ENCODE results near the gene TNS4.

Gene TNS4

DNA sequence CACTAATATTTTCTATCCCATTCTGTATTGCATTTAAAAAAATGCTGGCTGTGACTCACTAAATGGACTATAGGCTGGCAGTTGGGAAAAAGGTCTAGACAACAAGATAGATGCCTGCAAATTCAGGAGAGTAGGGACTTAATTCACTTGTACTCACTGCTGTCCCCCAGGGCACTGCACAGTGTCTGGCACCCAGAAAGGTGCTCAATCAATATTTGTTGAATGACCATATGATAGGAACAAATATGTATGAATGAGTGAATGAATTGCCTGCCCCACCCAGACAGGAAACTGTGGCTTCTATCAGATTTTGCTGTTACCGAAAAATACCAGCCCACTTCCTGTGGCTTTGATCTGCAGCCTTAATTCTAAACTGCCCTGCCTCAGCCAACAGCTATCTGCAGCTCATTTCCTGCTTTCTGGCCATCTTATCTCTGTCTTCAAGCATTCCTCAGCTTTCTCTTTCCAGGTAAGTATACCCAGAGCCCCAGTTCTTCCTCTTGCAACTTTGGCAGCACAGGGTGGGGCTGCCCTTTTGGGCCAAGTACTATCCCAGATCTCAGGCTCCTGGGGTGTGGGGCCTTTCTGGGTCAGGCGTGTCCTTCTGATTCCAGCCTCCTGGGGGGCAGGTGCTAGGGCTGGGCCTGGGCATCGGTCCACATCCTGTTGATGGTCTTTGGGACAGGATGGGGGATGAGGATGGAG, 15.3 kb upstream of the TNS4 start:
- DNase-seq (ENCODE audit: extremely low spot score) = no peak
- ChIA-PET POLR2A (interaction anchor here (0.7 kb wide), 1 partner anchor 462 kb away, joined by 3 read pairs; the partner anchor contains the start of gene MED24), CTCF (interaction anchor here (0.5 kb wide), 1 partner anchor 67 kb away, joined by 4 read pairs; no protein-coding TSS in a partner anchor)
- TF ChIP-seq L3MBTL2 (conservative IDR thresholded peaks at IDR 0.05) (no peak), NFRKB (IDR thresholded peaks at IDR 0.05) (no peak), ZNF384 (IDR thresholded peaks at IDR 0.05) (no peak), FOXM1 (IDR thresholded peaks at IDR 0.05; ENCODE audit: borderline replicate concordance) (no peak), SUZ12 (IDR thresholded peaks at IDR 0.05) (no peak), HDGF (IDR thresholded peaks at IDR 0.05; ENCODE audit: borderline replicate concordance) (no peak), LEF1 (IDR thresholded peaks at IDR 0.05; ENCODE audit: borderline replicate concordance) (no peak), TARDBP (IDR thresholded peaks at IDR 0.05) (no peak), CTBP1 (IDR thresholded peaks at IDR 0.05; ENCODE audit: borderline replicate concordance) (no peak), SP1 (IDR thresholded peaks at IDR 0.05) (no peak), ELF4 (IDR thresholded peaks at IDR 0.05) (no peak), ARNT (IDR thresholded peaks at IDR 0.05) (no peak), FOXK2 (IDR thresholded peaks at IDR 0.05) (no peak), BHLHE40 (IDR thresholded peaks at IDR 0.05; ENCODE audit: borderline replicate concordance) (no peak), FOXA1 (IDR thresholded peaks at IDR 0.05) (no peak)
- TF ChIP-seq, protein P1, sequence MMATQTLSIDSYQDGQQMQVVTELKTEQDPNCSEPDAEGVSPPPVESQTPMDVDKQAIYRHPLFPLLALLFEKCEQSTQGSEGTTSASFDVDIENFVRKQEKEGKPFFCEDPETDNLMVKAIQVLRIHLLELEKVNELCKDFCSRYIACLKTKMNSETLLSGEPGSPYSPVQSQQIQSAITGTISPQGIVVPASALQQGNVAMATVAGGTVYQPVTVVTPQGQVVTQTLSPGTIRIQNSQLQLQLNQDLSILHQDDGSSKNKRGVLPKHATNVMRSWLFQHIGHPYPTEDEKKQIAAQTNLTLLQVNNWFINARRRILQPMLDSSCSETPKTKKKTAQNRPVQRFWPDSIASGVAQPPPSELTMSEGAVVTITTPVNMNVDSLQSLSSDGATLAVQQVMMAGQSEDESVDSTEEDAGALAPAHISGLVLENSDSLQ (IDR thresholded peaks at IDR 0.05) = no peak

DNA sequence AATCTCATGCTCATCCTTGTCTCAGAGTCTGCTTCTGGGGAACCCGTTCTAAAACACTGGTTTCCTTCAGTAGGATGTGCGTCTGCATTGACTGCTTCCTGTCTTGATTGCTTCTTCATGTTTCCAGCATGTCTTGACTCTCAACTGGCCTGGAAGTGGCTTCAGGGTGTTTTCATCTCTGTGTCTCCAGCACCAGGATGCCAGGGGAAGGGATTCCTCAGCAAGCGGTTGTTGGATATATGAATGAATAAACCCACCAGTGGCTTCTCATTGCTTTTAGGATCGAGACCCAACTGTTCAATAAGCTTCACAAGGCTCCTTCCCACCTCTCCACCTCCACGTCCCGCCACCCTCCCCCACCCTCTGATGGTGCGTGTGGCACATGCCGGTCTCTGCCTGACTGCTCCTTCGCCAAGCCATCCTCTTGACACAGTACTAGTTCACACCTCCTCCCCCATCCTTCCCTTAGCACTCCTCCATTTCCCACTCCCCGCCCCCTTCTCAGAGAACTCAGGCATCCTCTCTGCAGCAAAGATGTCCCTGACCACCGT, 14.1 kb upstream of the TNS4 start:
- CTCF ChIA-PET = no interaction called here
- POLR2A ChIA-PET = no interaction called here
- DNase-seq (ENCODE audit: extremely low spot score) = no peak
- TF ChIP-seq BHLHE40 (IDR thresholded peaks at IDR 0.05; ENCODE audit: borderline replicate concordance) (no peak), HDGF (IDR thresholded peaks at IDR 0.05; ENCODE audit: borderline replicate concordance) (no peak), ZNF384 (IDR thresholded peaks at IDR 0.05) (no peak), NFRKB (IDR thresholded peaks at IDR 0.05) (no peak), L3MBTL2 (conservative IDR thresholded peaks at IDR 0.05) (no peak), FOXK2 (IDR thresholded peaks at IDR 0.05) (no peak), FOXM1 (IDR thresholded peaks at IDR 0.05; ENCODE audit: borderline replicate concordance) (no peak), TARDBP (IDR thresholded peaks at IDR 0.05) (no peak), FOXA1 (IDR thresholded peaks at IDR 0.05) (no peak), SUZ12 (IDR thresholded peaks at IDR 0.05) (no peak), ARNT (IDR thresholded peaks at IDR 0.05) (no peak), ELF4 (IDR thresholded peaks at IDR 0.05) (no peak), CTBP1 (IDR thresholded peaks at IDR 0.05; ENCODE audit: borderline replicate concordance) (no peak), LEF1 (IDR thresholded peaks at IDR 0.05; ENCODE audit: borderline replicate concordance) (no peak)
- TF ChIP-seq, protein P1 (IDR thresholded peaks at IDR 0.05) = no peak

DNA sequence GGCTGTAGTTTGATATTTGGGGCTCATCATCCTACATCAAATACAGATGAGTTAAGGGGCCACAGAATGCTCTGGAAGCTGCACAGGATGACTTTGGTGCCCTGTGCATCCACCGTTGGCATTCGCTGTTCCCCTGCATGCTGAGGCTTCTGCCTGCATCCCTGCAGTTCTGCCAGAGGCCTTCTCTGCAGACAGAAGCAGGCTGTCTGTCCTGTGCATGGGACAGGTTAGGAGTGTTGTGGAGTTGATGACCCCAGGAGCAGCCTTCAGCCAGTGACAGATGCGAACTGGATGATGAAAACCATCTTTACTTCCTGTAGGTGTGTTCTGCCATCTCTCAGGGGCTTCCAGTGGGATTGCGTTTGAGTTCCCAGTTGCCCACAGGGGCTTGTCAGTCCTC, 13.6 kb upstream of the TNS4 start:
- CTCF ChIA-PET = interaction anchor here (0.6 kb wide), 1 partner anchor 29 kb away, joined by 4 read pairs; no protein-coding TSS in a partner anchor
- POLR2A ChIA-PET = interaction anchor here (0.7 kb wide), 1 partner anchor 97 kb away, joined by 4 read pairs; the partner anchor contains the start of gene TOP2A
- DNase-seq (ENCODE audit: extremely low spot score) = no peak
- TF ChIP-seq FOXM1 (IDR thresholded peaks at IDR 0.05; ENCODE audit: borderline replicate concordance) = no peak
- no peak for TF ChIP-seq ZNF384 (IDR thresholded peaks at IDR 0.05)
- no peak for TF ChIP-seq CTBP1 (IDR thresholded peaks at IDR 0.05; ENCODE audit: borderline replicate concordance)
- TF ChIP-seq ELF4 (IDR thresholded peaks at IDR 0.05) = no peak
- no peak for TF ChIP-seq L3MBTL2 (conservative IDR thresholded peaks at IDR 0.05)
- no peak for TF ChIP-seq BHLHE40 (IDR thresholded peaks at IDR 0.05; ENCODE audit: borderline replicate concordance)
- no peak for TF ChIP-seq FOXK2 (IDR thresholded peaks at IDR 0.05)
- no peak for TF ChIP-seq SUZ12 (IDR thresholded peaks at IDR 0.05)
- TF ChIP-seq TARDBP (IDR thresholded peaks at IDR 0.05) = no peak
- no peak for TF ChIP-seq SP1 (IDR thresholded peaks at IDR 0.05)
- no peak for TF ChIP-seq HDGF (IDR thresholded peaks at IDR 0.05; ENCODE audit: borderline replicate concordance)
- TF ChIP-seq ARNT (IDR thresholded peaks at IDR 0.05) = no peak
- TF ChIP-seq NFRKB (IDR thresholded peaks at IDR 0.05) = no peak

DNA sequence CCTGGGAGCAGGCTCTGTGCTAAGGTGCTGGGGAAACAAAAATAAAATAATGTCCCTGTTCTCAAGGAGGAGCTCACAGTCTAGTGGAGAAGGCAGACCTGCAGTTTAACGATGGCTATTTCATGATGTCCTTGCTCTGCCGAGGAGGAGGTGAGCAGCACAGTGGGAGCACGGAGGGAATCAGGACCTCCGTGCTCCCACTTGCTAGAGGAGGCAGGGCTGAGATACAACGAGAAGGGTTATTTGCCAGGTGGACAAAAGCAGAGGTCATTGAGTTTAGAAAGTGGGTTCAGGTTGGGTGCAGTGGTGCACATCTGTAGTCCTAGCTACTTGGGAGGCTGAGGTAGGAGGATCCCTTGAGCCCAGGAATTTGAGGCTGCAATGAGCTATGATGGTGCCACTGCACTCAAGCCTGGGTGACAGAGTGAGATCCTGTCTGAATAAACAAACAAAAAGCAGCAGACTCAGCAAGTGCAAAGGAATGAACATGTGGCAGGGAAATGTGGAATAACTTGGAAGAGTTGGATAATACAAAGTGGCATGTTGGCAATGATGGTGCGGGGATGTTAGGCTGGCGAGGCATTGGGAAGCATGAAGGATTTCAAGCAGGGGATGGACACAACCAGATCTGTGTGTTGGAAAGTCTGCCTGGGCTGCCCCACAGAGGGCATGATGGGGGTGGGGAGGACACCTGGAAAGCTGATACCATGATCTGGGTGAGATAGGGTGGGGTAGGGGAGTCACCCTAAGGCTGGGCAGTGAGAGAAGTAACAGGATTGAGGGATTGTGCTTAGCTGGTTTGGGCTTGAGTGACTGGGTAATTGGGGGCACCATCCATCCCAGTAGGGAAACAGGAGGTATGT, 12.8 kb upstream of the TNS4 start:
- ChIA-PET POLR2A (interaction anchor here (0.7 kb wide), 1 partner anchor 96 kb away, joined by 4 read pairs; the partner anchor contains the start of gene TOP2A), CTCF (interaction anchor here (0.6 to 1.0 kb wide), 3 partner anchors 10 to 28 kb away, joined by 3 to 4 read pairs (median 3); no protein-coding TSS in a partner anchor)
- TF ChIP-seq FOXK2 (IDR thresholded peaks at IDR 0.05) (no peak), HDGF (IDR thresholded peaks at IDR 0.05; ENCODE audit: borderline replicate concordance) (no peak), BHLHE40 (IDR thresholded peaks at IDR 0.05; ENCODE audit: borderline replicate concordance) (no peak), LEF1 (IDR thresholded peaks at IDR 0.05; ENCODE audit: borderline replicate concordance) (no peak)
- DNase-seq (ENCODE audit: extremely low spot score) = no peak

DNA sequence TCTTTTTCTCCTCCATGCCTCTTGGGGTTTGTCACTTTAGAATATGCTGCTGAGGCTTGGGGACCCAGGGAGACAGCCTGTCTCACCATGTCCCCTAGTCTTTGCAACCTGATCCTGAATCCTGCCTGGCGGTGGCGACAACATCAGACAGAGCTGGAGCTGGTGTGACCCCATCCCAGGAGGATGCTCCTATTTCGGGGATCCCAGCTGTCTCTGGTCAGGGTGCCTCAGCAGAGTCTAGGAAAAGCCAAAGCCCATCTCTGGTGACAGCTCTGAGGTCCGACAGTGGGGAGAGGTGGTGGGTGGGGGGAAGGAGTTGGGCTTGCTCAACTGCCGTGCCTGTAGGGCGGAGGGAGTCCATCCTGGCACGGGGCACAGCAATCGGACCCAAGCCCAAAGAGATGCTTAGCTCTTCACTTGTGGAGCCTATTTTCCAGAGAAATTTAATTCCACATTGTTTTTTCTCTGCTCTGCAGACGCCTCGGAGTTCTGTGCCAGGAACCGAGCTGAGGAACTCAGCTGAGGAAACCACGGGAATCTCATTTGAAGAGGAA, 10.3 kb upstream of the TNS4 start:
- CTCF ChIA-PET = interaction anchor here (0.9 kb wide), 1 partner anchor 150 kb away, joined by 3 read pairs; no protein-coding TSS in a partner anchor
- no peak for DNase-seq (ENCODE audit: extremely low spot score)

More for the DNA sequence above, 10.3 kb upstream of the TNS4 start:
- POLR2A ChIA-PET = interaction anchor here (1.2 kb wide), 1 partner anchor 94 kb away, joined by 6 read pairs; the partner anchor contains the start of gene TOP2A
- no peak for TF ChIP-seq FOXK2 (IDR thresholded peaks at IDR 0.05)
